Measurements from ENCODE around the gene DKKL1.
"Not testable (repeated sequence)": the region's sequence is repeated elsewhere in the genome, so short reads cannot be mapped to it uniquely, and the experiment has no call there.

The DKKL1 gene

GRCh38 chr19:49363268-49364082, at the start of gene DKKL1:
TSS of gene DKKL1 (plus strand) at chr19:49363877. CDS start at chr19:49363999, 122 bp downstream.
- peak; percentile 94 for DNase-seq (ENCODE audit: low read depth, low spot score)
- Histone ChIP-seq H3K4me1 (ENCODE audit: insufficient read depth, insufficient read length) (peaks cover 4% of the 10 kb centered on the region), H3K4me3 (ENCODE audit: insufficient read length, low read depth) (peak within 1 kb of the TSS; percentile 89), H3K9me3 (ENCODE audit: insufficient read depth, low read length) (peaks cover 10% of the 10 kb centered on the region), H3K9ac (ENCODE audit: insufficient read length, low read depth) (peak within 1 kb of the TSS; percentile 50), H3K36me3 (ENCODE audit: insufficient read depth, insufficient read length, low read length) (peaks cover 11% of the 10 kb centered on the region), H3K27me3 (ENCODE audit: insufficient read depth, insufficient read length) (no peaks in the 10 kb centered on the region)
- no peak for TF ChIP-seq ZNF274 (IDR thresholded peaks at IDR 0.05; ENCODE audit: low read depth, low read length)
- TF ChIP-seq YY1 (IDR thresholded peaks at IDR 0.05; ENCODE audit: insufficient read depth, insufficient read length), result no peak
- no peak for TF ChIP-seq SUZ12 (IDR thresholded peaks at IDR 0.05; ENCODE audit: extremely low read depth, insufficient read depth, insufficient read length)

GRCh38 chr19:49315111-49315510, 48.6 kb upstream of the DKKL1 start:
- TF ChIP-seq YY1 (IDR thresholded peaks at IDR 0.05; ENCODE audit: insufficient read depth, insufficient read length) (no peak), ZNF274 (IDR thresholded peaks at IDR 0.05; ENCODE audit: low read depth, low read length) (no peak)
- no peaks in the 10 kb centered on the region for H3K4me1 ChIP-seq (ENCODE audit: insufficient read depth, insufficient read length)
- H3K9me3 ChIP-seq (ENCODE audit: insufficient read depth, low read length), result no peaks in the 10 kb centered on the region
- no peak overlapping the region for H3K4me3 ChIP-seq (ENCODE audit: insufficient read length, low read depth)
- H3K36me3 ChIP-seq (ENCODE audit: insufficient read depth, insufficient read length, low read length), result peaks cover 24% of the 10 kb centered on the region
- no peaks in the 10 kb centered on the region for H3K27me3 ChIP-seq (ENCODE audit: insufficient read depth, insufficient read length)
- H3K9ac ChIP-seq (ENCODE audit: insufficient read length, low read depth), result no peak overlapping the region
- no peak for DNase-seq (ENCODE audit: low read depth, low spot score)

GRCh38 chr19:49316284-49316683, 47.4 kb upstream of the DKKL1 start:
- H3K4me1 ChIP-seq (ENCODE audit: insufficient read depth, insufficient read length), result no peaks in the 10 kb centered on the region
- H3K9ac ChIP-seq (ENCODE audit: insufficient read length, low read depth), result no peak overlapping the region
- no peak for TF ChIP-seq ZNF274 (IDR thresholded peaks at IDR 0.05; ENCODE audit: low read depth, low read length)
- no peak for TF ChIP-seq YY1 (IDR thresholded peaks at IDR 0.05; ENCODE audit: insufficient read depth, insufficient read length)
- no peak for TF ChIP-seq SUZ12 (IDR thresholded peaks at IDR 0.05; ENCODE audit: extremely low read depth, insufficient read depth, insufficient read length)
- peaks cover 12% of the 10 kb centered on the region for H3K36me3 ChIP-seq (ENCODE audit: insufficient read depth, insufficient read length, low read length)
- H3K4me3 ChIP-seq (ENCODE audit: insufficient read length, low read depth), result no peak overlapping the region
- H3K27me3 ChIP-seq (ENCODE audit: insufficient read depth, insufficient read length), result no peaks in the 10 kb centered on the region
- DNase-seq (ENCODE audit: low read depth, low spot score), result no peak
- no peaks in the 10 kb centered on the region for H3K9me3 ChIP-seq (ENCODE audit: insufficient read depth, low read length)

DNA sequence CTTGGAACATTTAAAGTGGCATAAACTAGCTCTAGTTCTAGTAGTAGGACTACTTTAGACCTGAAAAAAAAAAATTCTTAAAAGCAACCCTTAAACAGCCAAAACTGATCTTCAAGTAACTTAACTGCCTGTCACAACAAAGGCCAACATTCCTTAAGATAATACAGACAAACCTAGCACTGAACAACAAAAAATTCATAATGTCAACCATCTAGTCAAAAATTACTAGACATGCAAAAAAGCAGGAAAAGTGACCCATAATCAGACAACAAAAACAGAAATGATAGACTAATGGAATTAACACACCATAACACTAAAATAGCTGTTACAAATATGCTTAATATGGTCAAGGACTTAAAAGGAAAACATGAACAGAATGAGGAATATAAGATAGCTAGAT, 45.4 kb upstream of the DKKL1 start:
- H3K9me3 ChIP-seq (ENCODE audit: insufficient read depth, low read length), result no peaks in the 10 kb centered on the region
- no peak overlapping the region for H3K4me3 ChIP-seq (ENCODE audit: insufficient read length, low read depth)
- TF ChIP-seq SUZ12 (IDR thresholded peaks at IDR 0.05; ENCODE audit: extremely low read depth, insufficient read depth, insufficient read length) (no peak), YY1 (IDR thresholded peaks at IDR 0.05; ENCODE audit: insufficient read depth, insufficient read length) (no peak), ZNF274 (IDR thresholded peaks at IDR 0.05; ENCODE audit: low read depth, low read length) (no peak)

GRCh38 chr19:49324801-49325576, 38.7 kb upstream of the DKKL1 start, which contains the start of gene SLC6A16:
TSS of gene SLC6A16 (minus strand) at chr19:49325191. CDS start at chr19:49311347, 13,844 bp downstream.
- Histone ChIP-seq H3K9me3 (ENCODE audit: insufficient read depth, low read length) (no peaks in the 10 kb centered on the region), H3K9ac (ENCODE audit: insufficient read length, low read depth) (no peak within 1 kb of the TSS), H3K36me3 (ENCODE audit: insufficient read depth, insufficient read length, low read length) (peaks cover 25% of the 10 kb centered on the region), H3K4me3 (ENCODE audit: insufficient read length, low read depth) (no peak within 1 kb of the TSS), H3K27me3 (ENCODE audit: insufficient read depth, insufficient read length) (no peaks in the 10 kb centered on the region), H3K4me1 (ENCODE audit: insufficient read depth, insufficient read length) (no peaks in the 10 kb centered on the region)
- no peak for TF ChIP-seq YY1 (IDR thresholded peaks at IDR 0.05; ENCODE audit: insufficient read depth, insufficient read length)
- no peak for TF ChIP-seq SUZ12 (IDR thresholded peaks at IDR 0.05; ENCODE audit: extremely low read depth, insufficient read depth, insufficient read length)
- TF ChIP-seq ZNF274 (IDR thresholded peaks at IDR 0.05; ENCODE audit: low read depth, low read length), result no peak
- DNase-seq (ENCODE audit: low read depth, low spot score), result no peak

More for the DNA sequence above, 45.4 kb upstream of the DKKL1 start:
- Histone ChIP-seq H3K27me3 (ENCODE audit: insufficient read depth, insufficient read length) (no peaks in the 10 kb centered on the region), H3K4me1 (ENCODE audit: insufficient read depth, insufficient read length) (no peaks in the 10 kb centered on the region), H3K36me3 (ENCODE audit: insufficient read depth, insufficient read length, low read length) (peaks cover 15% of the 10 kb centered on the region), H3K9ac (ENCODE audit: insufficient read length, low read depth) (no peak overlapping the region)
- DNase-seq (ENCODE audit: low read depth, low spot score), result no peak

DNA sequence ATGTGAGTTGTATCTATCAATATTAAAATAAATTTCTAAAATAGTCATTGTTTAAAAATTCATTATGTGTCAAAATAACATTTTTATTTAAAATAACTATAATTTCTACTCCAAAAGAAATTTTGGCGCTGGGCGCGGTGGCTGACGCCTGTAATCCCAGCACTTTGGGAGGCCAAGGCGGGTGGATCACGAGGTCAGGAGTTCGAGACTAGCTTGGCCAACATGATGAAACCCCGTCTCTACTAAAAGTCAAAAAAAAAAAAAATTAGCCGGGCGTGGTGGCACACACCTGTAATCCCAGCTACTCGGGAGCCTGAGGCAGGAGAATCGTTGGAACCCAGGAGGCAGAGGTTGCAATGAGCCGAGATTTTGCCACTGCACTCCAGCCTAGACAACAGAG, 37.9 kb upstream of the DKKL1 start:
- H3K4me1 ChIP-seq (ENCODE audit: insufficient read depth, insufficient read length), result not testable (repeated sequence)

GRCh38 chr19:49326165-49326704, 37.4 kb upstream of the DKKL1 start:
- H3K9me3 ChIP-seq (ENCODE audit: insufficient read depth, low read length), result no peaks in the 10 kb centered on the region
- H3K4me3 ChIP-seq (ENCODE audit: insufficient read length, low read depth), result no peak overlapping the region
- no peaks in the 10 kb centered on the region for H3K4me1 ChIP-seq (ENCODE audit: insufficient read depth, insufficient read length)
- H3K36me3 ChIP-seq (ENCODE audit: insufficient read depth, insufficient read length, low read length), result peaks cover 36% of the 10 kb centered on the region
- no peak for DNase-seq (ENCODE audit: low read depth, low spot score)
- H3K27me3 ChIP-seq (ENCODE audit: insufficient read depth, insufficient read length), result no peaks in the 10 kb centered on the region
- no peak overlapping the region for H3K9ac ChIP-seq (ENCODE audit: insufficient read length, low read depth)
- TF ChIP-seq ZNF274 (IDR thresholded peaks at IDR 0.05; ENCODE audit: low read depth, low read length) (no peak), YY1 (IDR thresholded peaks at IDR 0.05; ENCODE audit: insufficient read depth, insufficient read length) (no peak), SUZ12 (IDR thresholded peaks at IDR 0.05; ENCODE audit: extremely low read depth, insufficient read depth, insufficient read length) (no peak)

More for the DNA sequence above, 37.9 kb upstream of the DKKL1 start:
- not testable (repeated sequence) for H3K9me3 ChIP-seq (ENCODE audit: insufficient read depth, low read length); H3K27me3 ChIP-seq (ENCODE audit: insufficient read depth, insufficient read length); H3K4me3 ChIP-seq (ENCODE audit: insufficient read length, low read depth); H3K9ac ChIP-seq (ENCODE audit: insufficient read length, low read depth); DNase-seq (ENCODE audit: low read depth, low spot score)
- H3K36me3 ChIP-seq (ENCODE audit: insufficient read depth, insufficient read length, low read length), result peaks cover 31% of the 10 kb centered on the region
